Stimulated activated CD4-positive, alpha-beta T cell treated with anti-CD3 and anti-CD28 coated beads, Interleukin-2, amount 100 ng/mL, for 4 hours (primary cell): ENCODE results near the gene LENEP.

Experiments used
- DNase-seq: peaks from one replicate; pipeline ENCODE4 v3.0.0-alpha.2; 2020; ENCODE audit warnings: low read depth

LENEP gene

GRCh38 chr1:154993572-154994268 lies at the start of gene LENEP:
Gene LENEP, plus strand, starts transcription at chr1:154993586. Its CDS starts 22 bp downstream, at chr1:154993608.
- no peak for DNase-seq

GRCh38 chr1:154943649-154944400 lies 49.6 kb upstream of the LENEP start:
- DNase-seq: no peak

- no peak for DNase-seq
Measured at GRCh38 chr1:154944401-154945159, 48.8 kb upstream of the LENEP start.

GRCh38 chr1:154945160-154945961 lies 48.0 kb upstream of the LENEP start:
- no peak for DNase-seq

- no peak for DNase-seq
Measured at GRCh38 chr1:154945962-154946850, 47.2 kb upstream of the LENEP start.

- DNase-seq: no peak
Measured at GRCh38 chr1:154948079-154948478, 45.3 kb upstream of the LENEP start.

- DNase-seq: no peak
Measured at GRCh38 chr1:154951901-154952657, 41.3 kb upstream of the LENEP start.

GRCh38 chr1:154952664-154953063 lies 40.7 kb upstream of the LENEP start:
- DNase-seq: no peak

- no peak for DNase-seq
Measured at GRCh38 chr1:154953611-154954038, 39.8 kb upstream of the LENEP start.

GRCh38 chr1:154954541-154954940 lies 38.8 kb upstream of the LENEP start:
- DNase-seq: no peak

GRCh38 chr1:154955039-154955717 lies 38.2 kb upstream of the LENEP start:
- DNase-seq: peak; percentile 65

- DNase-seq: peak; percentile 67
Measured at GRCh38 chr1:154955718-154956543, 37.5 kb upstream of the LENEP start, which contains the start of gene PBXIP1. Gene PBXIP1, minus strand, starts transcription at chr1:154956099. Its CDS starts 2,378 bp downstream, at chr1:154953721.

GRCh38 chr1:154956544-154956941 lies 36.8 kb upstream of the LENEP start:
- no peak for DNase-seq

- no peak for DNase-seq
Measured at GRCh38 chr1:154957091-154957657, 36.2 kb upstream of the LENEP start.

GRCh38 chr1:154958036-154958435 lies 35.4 kb upstream of the LENEP start:
- DNase-seq: no peak

GRCh38 chr1:154958681-154959425 lies 34.5 kb upstream of the LENEP start:
- DNase-seq: no peak

GRCh38 chr1:154959426-154959780 lies 34.0 kb upstream of the LENEP start:
- no peak for DNase-seq
